ENCODE results near the gene SLC4A4.

The SLC4A4 gene

GRCh38 chr4:71338846-71339593, at the start of gene SLC4A4:
SLC4A4 (plus strand) TSS chr4:71339020.
- no peak for DNase-seq (ENCODE audit: low spot score)
- H3K27ac ChIP-seq, result no peak within 1 kb of the TSS
- no peak within 1 kb of the TSS for H3K4me3 ChIP-seq
- TF ChIP-seq CTCF (IDR thresholded peaks at IDR 0.05), result no peak

DNA sequence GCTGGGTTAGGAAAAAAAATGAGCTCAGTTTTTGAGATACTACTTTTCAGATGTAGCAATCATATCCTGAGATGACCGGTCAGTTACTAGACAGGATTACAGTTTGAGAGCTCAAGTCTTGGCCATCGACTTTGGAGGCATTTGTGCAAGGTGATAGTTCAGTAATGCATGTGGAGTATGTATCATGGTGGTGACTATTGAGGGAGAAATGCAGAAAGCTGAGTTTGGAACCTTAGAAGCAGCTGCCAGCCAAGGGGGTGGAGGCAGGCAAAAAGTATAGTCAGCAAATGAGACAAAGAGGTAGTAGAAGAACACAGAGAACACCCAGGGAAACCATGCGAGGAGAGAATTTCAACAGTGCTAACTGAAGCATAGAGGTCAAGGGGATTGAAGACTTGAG, 48.7 kb upstream of the SLC4A4 start:
- no peak for TF ChIP-seq CTCF (IDR thresholded peaks at IDR 0.05)
- no peak overlapping the region for H3K27ac ChIP-seq
- no peak overlapping the region for H3K4me3 ChIP-seq
- DNase-seq (ENCODE audit: low spot score), result no peak

- DNase-seq (ENCODE audit: low spot score), result no peak
- H3K27ac ChIP-seq, result no peak overlapping the region
Measured at GRCh38 chr4:71290476-71290875, 48.3 kb upstream of the SLC4A4 start.

DNA sequence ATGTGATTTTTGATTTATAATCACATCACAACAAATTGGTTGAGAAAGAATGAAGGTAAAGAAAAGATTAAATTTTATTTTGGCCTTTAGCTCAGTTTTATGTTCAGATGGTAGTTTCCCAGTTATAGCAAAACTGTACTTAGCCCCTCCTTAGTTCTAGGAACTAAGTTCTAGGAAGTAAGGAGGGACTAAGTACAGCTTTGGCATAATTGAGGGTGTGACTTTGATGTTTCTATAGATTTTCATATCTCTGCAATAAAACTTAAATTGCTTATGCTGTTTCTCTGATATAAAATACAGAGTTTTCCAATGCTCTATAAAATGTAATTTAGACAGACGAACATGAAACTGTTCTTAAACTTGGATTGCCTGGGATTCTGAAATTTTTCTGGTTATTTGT, 46.6 kb upstream of the SLC4A4 start:
- TF ChIP-seq CTCF (IDR thresholded peaks at IDR 0.05), result no peak
- H3K4me3 ChIP-seq, result no peak overlapping the region
- no peak overlapping the region for H3K27ac ChIP-seq
- no peak for DNase-seq (ENCODE audit: low spot score)

More at GRCh38 chr4:71290476-71290875, 48.3 kb upstream of the SLC4A4 start:
- no peak for TF ChIP-seq CTCF (IDR thresholded peaks at IDR 0.05)
- no peak overlapping the region for H3K4me3 ChIP-seq

GRCh38 chr4:71293705-71294104, 45.1 kb upstream of the SLC4A4 start:
- Histone ChIP-seq H3K4me3 (no peak overlapping the region), H3K27ac (no peak overlapping the region)
- TF ChIP-seq CTCF (IDR thresholded peaks at IDR 0.05), result no peak
- DNase-seq (ENCODE audit: low spot score), result no peak

GRCh38 chr4:71294301-71294700, 44.5 kb upstream of the SLC4A4 start:
- no peak for TF ChIP-seq CTCF (IDR thresholded peaks at IDR 0.05)
- H3K27ac ChIP-seq, result no peak overlapping the region
- H3K4me3 ChIP-seq, result no peak overlapping the region
- DNase-seq (ENCODE audit: low spot score), result no peak

DNA sequence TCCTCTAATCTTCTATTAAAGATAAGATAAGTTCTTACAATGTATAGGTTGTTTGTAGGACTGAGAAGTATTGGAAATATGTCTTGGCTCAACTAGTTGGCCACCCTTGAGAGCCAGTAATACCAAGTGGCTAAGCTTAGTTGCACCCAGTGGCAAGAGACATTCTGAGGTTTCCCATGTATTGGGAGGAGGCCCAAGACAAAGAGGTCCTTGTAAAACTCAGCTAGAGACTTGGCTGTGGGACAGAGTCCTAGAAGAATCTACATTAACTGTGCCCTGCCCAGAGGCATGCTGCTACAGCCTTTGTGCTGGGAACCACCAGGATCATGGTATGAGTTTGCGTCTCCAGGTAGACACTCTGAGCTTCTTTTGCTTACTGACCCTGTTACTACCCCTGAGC, 41.9 kb upstream of the SLC4A4 start:
- no peak for TF ChIP-seq CTCF (IDR thresholded peaks at IDR 0.05)
- DNase-seq (ENCODE audit: low spot score), result no peak
- no peak overlapping the region for H3K27ac ChIP-seq
- H3K4me3 ChIP-seq, result no peak overlapping the region

Measured in coronary artery (tissue), 2 donors.